Natural killer cell (primary cell): Measurements from ENCODE around the gene EDIL3. TPM values are rescaled to one million over a fixed set of nuclear protein-coding genes. Genes with fewer than 3 reads are reported as not detected.

ENCODE experiments used
- ATAC-seq, 3 donors: fragments of 150-1000 bp in 2 of 3; fragments of 200-7000 bp in 1 of 3; cut with Tn5 transposase; 1 replicate in 1 of 3; 2 replicates in 2 of 3; pipeline ENCODE4 v1.10.0; 2021; ENCODE audit warnings: mild to moderate bottlenecking in 2 of 3, moderate library complexity in 2 of 3
- DNase-seq, 2 donors: peaks; one replicate each; pipeline versions ENCODE4 v3.0.0 to v3.0.0-alpha.2; 2013 to 2021; ENCODE audit warnings: mixed read lengths in 1 of 2
- H3K27ac ChIP-seq: one replicate; pipeline ENCODE4 v1.5.1; 2013; ENCODE audit warnings: mild to moderate bottlenecking, low read length
- H3K27me3 ChIP-seq: one replicate; pipeline ENCODE4 v1.6.1; 2013; ENCODE audit warnings: low read length; ENCODE audit not compliant: control insufficient read depth, insufficient read depth
- H3K36me3 ChIP-seq: one replicate; pipeline ENCODE4 v1.6.1; 2013; ENCODE audit warnings: low read length; ENCODE audit not compliant: control insufficient read depth, insufficient read depth
- H3K4me1 ChIP-seq: one replicate; pipeline ENCODE4 v1.6.1; 2013; ENCODE audit warnings: low read length; ENCODE audit not compliant: control insufficient read depth, insufficient read depth
- H3K4me3 ChIP-seq: one replicate; pipeline ENCODE4 v1.5.1; 2013; ENCODE audit warnings: low read length
- H3K9me3 ChIP-seq: one replicate; pipeline ENCODE4 v1.6.1; 2013; ENCODE audit warnings: low read length; ENCODE audit not compliant: control insufficient read depth, insufficient read depth
- H3K27ac Mint-ChIP-seq, 2 donors: one replicate each; pipeline ENCODE4 v1.8.0; 2022; ENCODE audit warnings: mild to moderate bottlenecking in 2 of 2, mixed read lengths in 2 of 2, moderate library complexity in 1 of 2
- H3K27me3 Mint-ChIP-seq, 2 donors: one replicate each; pipeline ENCODE4 v1.8.0; 2022; ENCODE audit warnings: low read depth in 2 of 2, mixed read lengths in 2 of 2
- H3K36me3 Mint-ChIP-seq: one replicate; pipeline ENCODE4 v1.8.0; 2022; ENCODE audit warnings: mixed read lengths
- H3K4me1 Mint-ChIP-seq, 2 donors: one replicate each; pipeline ENCODE4 v1.8.0; 2022; ENCODE audit warnings: mixed read lengths in 2 of 2
- H3K4me3 Mint-ChIP-seq: one replicate; pipeline ENCODE4 v1.8.0; 2022; ENCODE audit warnings: mild to moderate bottlenecking, moderate library complexity, mixed read lengths
- H3K9me3 Mint-ChIP-seq, 2 donors: one replicate each; pipeline ENCODE4 v1.8.0; 2022; ENCODE audit warnings: mixed read lengths in 2 of 2
- WGBS: methylation state at CpG from one replicate; pipeline ENCODE4 v1.1.7; 2013; ENCODE audit warnings: missing lambda C conversion rate; ENCODE audit not compliant: insufficient coverage; 5-methylcytosine and 5-hydroxymethylcytosine counted together
- intact Hi-C: fragments of 100-400 bp; cut with micrococcal nuclease; formaldehyde crosslinking; loops from one replicate; pipeline ENCODE4 v1.14.2; 2022
- total RNA-seq, 4 donors: library from RNA; stranded (reverse); fragments of 120-200 nt in 1 of 4; gene quantifications; one replicate each; pipeline versions ENCODE4 v1.2.3 to v1.2.4, GENCODE V29; 2013 to 2022
- TF ChIP-seq, protein P1 (sequence below): fragments of 200-600 bp; IDR thresholded peaks from one replicate; pipeline ENCODE4 v1.8.0; 2022; ENCODE audit warnings: antibody characterized with exemption

EDIL3 gene
- total RNA-seq, 3 donors from 2014 or later (not counting 1 experiment from before 2014, with no cell fraction given) = not detected

DNA sequence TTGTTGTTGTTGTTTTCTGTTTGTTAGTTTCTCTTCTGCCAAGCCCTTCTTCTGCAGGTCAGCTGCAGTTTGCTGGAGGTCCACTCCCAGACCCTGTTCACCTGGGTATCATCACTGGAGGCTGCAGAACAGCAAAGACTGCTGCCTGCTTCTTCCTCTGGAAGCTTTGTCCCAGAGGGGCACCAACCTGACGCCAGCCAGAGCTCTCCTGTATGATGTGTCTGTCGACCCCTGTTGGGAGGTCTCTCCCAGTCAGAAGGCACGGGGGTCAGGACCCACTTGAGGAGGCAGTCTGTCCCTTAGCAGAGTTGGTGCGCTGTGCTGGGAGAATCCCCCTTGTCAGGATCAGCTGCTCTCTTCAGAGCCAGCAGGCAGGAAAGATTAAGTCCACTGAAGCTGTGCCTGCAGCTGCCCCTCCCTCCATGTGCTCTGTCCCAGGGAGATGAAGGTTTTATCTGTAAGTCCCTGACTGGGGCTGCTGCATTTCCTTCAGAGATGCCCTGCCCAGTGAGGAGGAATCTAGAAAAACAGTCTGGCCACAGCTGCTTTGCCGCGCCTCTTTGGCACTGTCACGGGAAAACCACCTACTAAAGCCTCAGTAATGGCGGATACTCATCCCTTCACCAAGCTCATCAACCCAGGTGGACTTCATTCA, 299.2 kb downstream of the EDIL3 start:
- Histone ChIP-seq H3K4me1 (no peaks in the 10 kb centered on the region), H3K9me3 (peaks cover 7% of the 10 kb centered on the region), H3K27ac (no peak overlapping the region), H3K27me3 (no peaks in the 10 kb centered on the region), H3K4me3 (no peak overlapping the region), H3K36me3 (no peaks in the 10 kb centered on the region)
- Mint-ChIP-seq H3K36me3 (no peaks in the 10 kb centered on the region), H3K27ac (no peak overlapping the region), H3K4me1 (no peaks in the 10 kb centered on the region), H3K9me3 (peaks cover 4 to 15% of the 10 kb centered on the region in 2 donors), H3K27me3 (no peaks in the 10 kb centered on the region), H3K4me3 (no peak overlapping the region)
- intact Hi-C loops = no loop called here
- TF ChIP-seq, protein P1, sequence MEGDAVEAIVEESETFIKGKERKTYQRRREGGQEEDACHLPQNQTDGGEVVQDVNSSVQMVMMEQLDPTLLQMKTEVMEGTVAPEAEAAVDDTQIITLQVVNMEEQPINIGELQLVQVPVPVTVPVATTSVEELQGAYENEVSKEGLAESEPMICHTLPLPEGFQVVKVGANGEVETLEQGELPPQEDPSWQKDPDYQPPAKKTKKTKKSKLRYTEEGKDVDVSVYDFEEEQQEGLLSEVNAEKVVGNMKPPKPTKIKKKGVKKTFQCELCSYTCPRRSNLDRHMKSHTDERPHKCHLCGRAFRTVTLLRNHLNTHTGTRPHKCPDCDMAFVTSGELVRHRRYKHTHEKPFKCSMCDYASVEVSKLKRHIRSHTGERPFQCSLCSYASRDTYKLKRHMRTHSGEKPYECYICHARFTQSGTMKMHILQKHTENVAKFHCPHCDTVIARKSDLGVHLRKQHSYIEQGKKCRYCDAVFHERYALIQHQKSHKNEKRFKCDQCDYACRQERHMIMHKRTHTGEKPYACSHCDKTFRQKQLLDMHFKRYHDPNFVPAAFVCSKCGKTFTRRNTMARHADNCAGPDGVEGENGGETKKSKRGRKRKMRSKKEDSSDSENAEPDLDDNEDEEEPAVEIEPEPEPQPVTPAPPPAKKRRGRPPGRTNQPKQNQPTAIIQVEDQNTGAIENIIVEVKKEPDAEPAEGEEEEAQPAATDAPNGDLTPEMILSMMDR = no peak
- DNase-seq (no peak), ATAC-seq (no peak)
- WGBS = 88% methylated on average over 8 of the region's 8 CpGs

- Mint-ChIP-seq H3K27ac (no peak overlapping the region), H3K4me1 (no peaks in the 10 kb centered on the region), H3K27me3 (no peaks in the 10 kb centered on the region), H3K9me3 (peaks cover 4 to 17% of the 10 kb centered on the region in 2 donors), H3K4me3 (no peak overlapping the region), H3K36me3 (no peaks in the 10 kb centered on the region)
- no peaks in the 10 kb centered on the region for H3K36me3 ChIP-seq
- TF ChIP-seq, protein P1 = no peak
- intact Hi-C loops = no loop called here
- H3K4me1 ChIP-seq = no peaks in the 10 kb centered on the region
- WGBS = 100% methylated on average over 1 of the region's 1 CpG
- H3K9me3 ChIP-seq = peaks cover 2% of the 10 kb centered on the region
- no peak for DNase-seq
- no peak overlapping the region for H3K27ac ChIP-seq
- H3K27me3 ChIP-seq = no peaks in the 10 kb centered on the region
- no peak overlapping the region for H3K4me3 ChIP-seq
- no peak for ATAC-seq
Measured at GRCh38 chr5:84080908-84081307, 303.8 kb downstream of the EDIL3 start.

DNA sequence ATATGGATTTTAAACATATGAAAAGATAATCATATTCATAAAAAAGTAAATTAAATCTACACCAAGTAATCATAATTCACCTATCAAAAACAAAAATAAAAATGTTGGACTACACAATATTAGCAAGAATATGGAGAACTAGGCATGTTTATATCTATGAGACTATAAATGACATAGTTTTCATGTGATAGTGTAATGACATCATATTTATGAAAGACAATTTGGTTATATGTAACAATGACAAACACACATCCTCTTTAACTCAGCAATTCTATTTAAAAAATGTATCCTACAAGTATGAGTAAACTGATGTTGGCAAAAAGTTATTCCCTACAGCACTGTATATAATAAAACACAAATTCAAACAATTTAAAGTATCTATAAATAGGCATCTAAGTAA, 312.3 kb downstream of the EDIL3 start:
- no peak for ATAC-seq
- no peak for DNase-seq
- peaks cover 0 to 13% of the 10 kb centered on the region in 2 donors for H3K9me3 Mint-ChIP-seq
- no peak overlapping the region for H3K27ac Mint-ChIP-seq
- Histone ChIP-seq H3K9me3 (peaks cover 5% of the 10 kb centered on the region), H3K36me3 (no peaks in the 10 kb centered on the region), H3K27me3 (no peaks in the 10 kb centered on the region), H3K4me3 (no peak overlapping the region), H3K4me1 (no peaks in the 10 kb centered on the region), H3K27ac (no peak overlapping the region)
- H3K4me3 Mint-ChIP-seq = no peak overlapping the region
- no peaks in the 10 kb centered on the region for H3K36me3 Mint-ChIP-seq
- H3K27me3 Mint-ChIP-seq = no peaks in the 10 kb centered on the region
- TF ChIP-seq, protein P1 = no peak
- intact Hi-C loops = no loop called here
- no peaks in the 10 kb centered on the region for H3K4me1 Mint-ChIP-seq

DNA sequence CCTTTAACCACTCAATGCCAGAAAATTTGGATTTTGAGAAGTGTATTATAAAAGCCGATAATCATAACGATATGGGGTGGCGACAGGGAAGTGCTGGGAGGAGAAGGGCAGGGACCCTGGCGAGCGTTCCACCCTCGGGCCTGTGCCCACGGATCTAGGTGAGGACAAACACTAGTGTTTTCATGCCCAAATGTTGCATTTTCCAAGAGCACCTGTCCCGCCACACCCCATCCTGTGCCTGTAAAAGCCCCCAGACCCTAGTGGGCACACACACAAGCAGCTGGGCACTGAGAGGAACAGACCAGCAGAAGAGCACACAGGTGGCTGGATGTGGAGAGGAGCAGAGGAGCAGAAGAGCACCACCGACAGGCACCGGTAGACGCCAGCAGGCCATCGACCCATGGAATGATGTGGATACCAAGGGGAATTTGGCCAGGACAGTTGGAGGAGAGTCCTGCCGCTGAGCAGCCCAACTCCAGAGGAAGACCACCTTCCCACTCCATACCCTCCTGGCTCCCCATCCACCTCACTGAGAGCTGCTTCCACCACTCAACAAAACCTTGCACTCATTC, 315.0 kb downstream of the EDIL3 start:
- no peak for ATAC-seq
- intact Hi-C loops = no loop called here
- H3K36me3 ChIP-seq = no peaks in the 10 kb centered on the region
- TF ChIP-seq, protein P1 = no peak
- Mint-ChIP-seq H3K4me3 (no peak overlapping the region), H3K9me3 (peaks cover 2 to 13% of the 10 kb centered on the region in 2 donors), H3K4me1 (no peaks in the 10 kb centered on the region), H3K27ac (no peak overlapping the region), H3K36me3 (no peaks in the 10 kb centered on the region), H3K27me3 (no peaks in the 10 kb centered on the region)
- 90% methylated on average over 13 of the region's 13 CpGs for WGBS
- H3K4me1 ChIP-seq = no peaks in the 10 kb centered on the region
- DNase-seq = no peak
- no peak overlapping the region for H3K4me3 ChIP-seq
- H3K27me3 ChIP-seq = no peaks in the 10 kb centered on the region
- no peak overlapping the region for H3K27ac ChIP-seq
- peaks cover 5% of the 10 kb centered on the region for H3K9me3 ChIP-seq
